ENCODE data around the gene PDE8B.
"Not testable (repeated sequence)": the region's sequence is repeated elsewhere in the genome, so short reads cannot be mapped to it uniquely, and the experiment has no call there.

The PDE8B gene

GRCh38 chr5:77454123-77454522 is 243.6 kb downstream of the PDE8B start:
- DNase-seq, result no peak

GRCh38 chr5:77461287-77461686 is 250.8 kb downstream of the PDE8B start:
- DNase-seq, result no peak

GRCh38 chr5:77463905-77464304 is 253.4 kb downstream of the PDE8B start:
- no peak for DNase-seq

- not testable (repeated sequence) for DNase-seq
These were observed 258.4 kb downstream of the PDE8B start for GRCh38 chr5:77468875-77469274.

- not testable (repeated sequence) for DNase-seq
These were observed 264.6 kb downstream of the PDE8B start for GRCh38 chr5:77475041-77475440.

Measured in activated CD4-positive, CD25-positive, alpha-beta regulatory T cell (primary cell).